Measurements from ENCODE around the gene VRTN. TPM values are rescaled to one million over a fixed set of nuclear protein-coding genes. Genes with fewer than 3 reads are reported as not detected.

The VRTN gene
- total and polyA plus RNA-seq, 9 of the 15 experiments (the other 6 are each of a cell fraction or from before 2014, with no cell fraction given): 0.05 to 0.09 (median 0.06) TPM; not detected in 6

DNA sequence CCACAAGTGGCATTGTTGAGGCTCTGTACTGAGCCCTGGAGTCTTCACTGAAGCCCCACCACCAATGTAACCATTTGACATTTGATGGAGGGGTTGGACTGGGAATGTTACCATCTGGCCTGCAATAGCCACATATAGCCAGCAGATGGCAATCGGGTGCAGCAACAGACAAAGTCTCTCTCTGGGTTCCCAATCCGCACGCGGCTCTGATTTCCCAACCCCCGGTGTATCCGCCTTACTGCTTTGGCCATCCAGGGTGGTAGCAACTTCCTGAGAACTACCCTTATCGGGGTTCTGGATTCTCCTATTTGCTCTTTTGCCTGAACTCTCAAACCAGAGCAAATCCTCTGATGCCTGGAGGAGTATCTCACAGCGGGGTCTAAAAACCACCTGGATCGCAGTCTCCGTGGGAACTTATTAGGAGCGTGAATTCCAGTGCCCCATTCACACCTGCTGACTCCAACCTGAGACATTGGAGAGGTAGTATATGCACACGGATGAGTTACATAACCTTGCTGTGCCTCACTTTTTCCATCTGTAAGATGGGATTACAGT is 14.2 kb downstream of the VRTN start (continued):
- TF ChIP-seq, protein P1, sequence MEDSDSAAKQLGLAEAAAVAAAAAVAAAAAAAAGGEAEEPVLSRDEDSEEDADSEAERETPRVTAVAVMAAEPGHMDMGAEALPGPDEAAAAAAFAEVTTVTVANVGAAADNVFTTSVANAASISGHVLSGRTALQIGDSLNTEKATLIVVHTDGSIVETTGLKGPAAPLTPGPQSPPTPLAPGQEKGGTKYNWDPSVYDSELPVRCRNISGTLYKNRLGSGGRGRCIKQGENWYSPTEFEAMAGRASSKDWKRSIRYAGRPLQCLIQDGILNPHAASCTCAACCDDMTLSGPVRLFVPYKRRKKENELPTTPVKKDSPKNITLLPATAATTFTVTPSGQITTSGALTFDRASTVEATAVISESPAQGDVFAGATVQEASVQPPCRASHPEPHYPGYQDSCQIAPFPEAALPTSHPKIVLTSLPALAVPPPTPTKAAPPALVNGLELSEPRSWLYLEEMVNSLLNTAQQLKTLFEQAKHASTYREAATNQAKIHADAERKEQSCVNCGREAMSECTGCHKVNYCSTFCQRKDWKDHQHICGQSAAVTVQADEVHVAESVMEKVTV (CRISPR knock-in tag; IDR thresholded peaks at IDR 0.05): 0 out of 2 replicates have a peak, but pooled peaks have one; percentile 27
- peak; percentile 42; the same call in 1 of the 2 replicates for TF ChIP-seq CEBPG (CRISPR knock-in tag; IDR thresholded peaks at IDR 0.05)
- peak in 1 of 2 experiments; percentile 55; a peak in 2 of 4 replicates for TF ChIP-seq CEBPG (tag; conservative IDR thresholded peaks at IDR 0.05 in 1 of 2, IDR thresholded peaks at IDR 0.05 in 1 of 2)
- TF ChIP-seq, protein P2, sequence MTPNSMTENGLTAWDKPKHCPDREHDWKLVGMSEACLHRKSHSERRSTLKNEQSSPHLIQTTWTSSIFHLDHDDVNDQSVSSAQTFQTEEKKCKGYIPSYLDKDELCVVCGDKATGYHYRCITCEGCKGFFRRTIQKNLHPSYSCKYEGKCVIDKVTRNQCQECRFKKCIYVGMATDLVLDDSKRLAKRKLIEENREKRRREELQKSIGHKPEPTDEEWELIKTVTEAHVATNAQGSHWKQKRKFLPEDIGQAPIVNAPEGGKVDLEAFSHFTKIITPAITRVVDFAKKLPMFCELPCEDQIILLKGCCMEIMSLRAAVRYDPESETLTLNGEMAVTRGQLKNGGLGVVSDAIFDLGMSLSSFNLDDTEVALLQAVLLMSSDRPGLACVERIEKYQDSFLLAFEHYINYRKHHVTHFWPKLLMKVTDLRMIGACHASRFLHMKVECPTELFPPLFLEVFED (CRISPR knock-in tag; conservative IDR thresholded peaks at IDR 0.05): no peak
- no peak for TF ChIP-seq GATAD2B (IDR thresholded peaks at IDR 0.05; ENCODE audit: borderline replicate concordance)
- no peak for TF ChIP-seq CBFB (CRISPR knock-in tag; IDR thresholded peaks at IDR 0.05)
- TF ChIP-seq NFATC3 (IDR thresholded peaks at IDR 0.05): no peak
